ENCODE measurements around the gene CCDC169.
"Not testable (repeated sequence)": the region's sequence is repeated elsewhere in the genome, so short reads cannot be mapped to it uniquely, and the experiment has no call there.

CCDC169 gene

DNA sequence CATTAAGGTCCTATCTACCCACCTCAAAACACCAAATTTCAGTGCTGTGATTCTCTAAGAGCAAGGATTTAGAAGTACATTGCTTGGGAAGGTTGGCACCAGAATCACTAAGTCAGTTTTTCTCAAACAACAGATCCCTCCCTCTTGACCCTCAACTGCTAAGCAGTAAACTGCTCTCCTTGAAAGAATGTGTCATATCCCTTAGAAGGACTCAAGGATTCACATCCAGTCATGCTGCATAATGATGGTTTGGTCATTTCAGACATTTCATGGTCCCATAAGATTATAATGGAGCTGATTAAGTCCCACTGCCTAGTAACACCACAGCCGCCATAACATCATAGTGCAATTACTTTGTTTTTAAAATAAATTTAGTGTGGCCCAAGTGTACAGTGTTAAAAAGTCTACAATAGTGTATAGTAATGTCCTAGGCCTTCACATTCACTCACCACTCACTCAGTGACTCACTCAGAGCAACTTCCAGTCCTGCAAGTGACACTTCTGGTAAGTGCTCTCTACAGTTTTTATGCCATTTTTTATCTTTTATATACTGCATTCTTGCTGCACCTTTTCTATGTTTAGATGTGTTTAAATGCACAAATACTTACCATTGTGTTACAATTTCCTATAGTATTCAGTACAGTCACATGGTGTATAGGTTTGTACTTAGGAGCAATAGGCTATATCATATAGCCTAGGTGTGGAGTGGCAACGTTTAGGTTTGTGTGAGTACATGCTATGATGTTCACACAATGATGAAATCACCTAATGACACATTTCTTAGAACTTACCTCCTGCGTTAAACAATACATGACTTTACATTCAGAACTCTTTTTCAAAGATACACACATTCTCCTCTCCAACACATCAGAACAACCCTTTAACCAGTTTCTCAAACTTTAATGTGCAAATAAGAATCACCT is 15.7 kb upstream of the CCDC169 start:
- no peak for FAIRE-seq

DNA sequence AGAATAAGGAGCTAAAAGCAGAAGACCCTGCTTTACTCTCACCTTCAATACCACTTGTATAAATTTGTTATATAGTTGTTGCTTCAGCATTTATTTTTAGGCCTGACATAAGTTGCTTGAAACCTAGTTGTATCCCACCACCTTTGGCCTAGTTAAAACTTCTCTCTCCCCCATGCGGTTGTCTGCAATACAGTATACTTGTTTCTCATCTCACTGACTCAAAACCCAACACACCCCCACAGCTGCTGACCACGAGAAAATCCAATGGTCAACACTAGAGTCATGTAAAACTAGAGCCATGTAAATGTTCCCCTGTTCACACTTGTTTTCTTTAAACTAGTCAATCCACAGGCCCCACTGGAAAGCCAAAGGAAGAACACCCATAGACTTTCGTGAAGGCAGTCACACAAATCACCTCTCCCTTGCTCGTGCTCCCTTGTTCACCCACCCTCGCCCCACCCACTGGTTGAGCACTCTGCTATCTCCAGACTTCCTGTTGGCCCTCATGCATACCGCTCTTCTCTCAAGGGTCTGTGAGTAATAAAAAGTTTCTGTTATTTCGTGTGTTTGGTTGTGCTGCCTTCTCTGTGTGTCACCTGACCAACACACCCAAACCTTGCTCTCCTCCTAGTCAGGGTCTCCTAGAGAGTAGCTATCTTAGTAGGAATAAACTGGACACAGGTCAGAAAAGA is 12.9 kb upstream of the CCDC169 start:
- no peak for FAIRE-seq

DNA sequence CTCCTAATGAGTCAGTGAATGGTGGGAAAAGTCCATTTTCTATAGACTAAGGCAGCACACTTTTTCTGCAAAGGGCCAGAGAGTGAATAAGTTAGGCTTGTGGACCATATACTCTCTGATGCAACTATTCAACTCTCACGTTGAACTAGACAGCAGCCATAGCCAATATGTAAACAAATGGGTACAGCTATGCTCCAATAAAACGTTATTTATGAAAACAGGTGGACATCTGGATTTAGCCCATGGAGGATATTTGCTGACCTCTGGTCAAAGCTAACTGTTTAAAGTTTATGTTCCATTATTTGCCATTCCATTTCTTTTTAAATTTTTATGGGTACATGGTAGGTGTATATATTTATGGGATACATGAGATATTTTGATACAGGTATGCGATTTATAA is 4.7 kb upstream of the CCDC169 start:
- FAIRE-seq = peak; percentile 60

DNA sequence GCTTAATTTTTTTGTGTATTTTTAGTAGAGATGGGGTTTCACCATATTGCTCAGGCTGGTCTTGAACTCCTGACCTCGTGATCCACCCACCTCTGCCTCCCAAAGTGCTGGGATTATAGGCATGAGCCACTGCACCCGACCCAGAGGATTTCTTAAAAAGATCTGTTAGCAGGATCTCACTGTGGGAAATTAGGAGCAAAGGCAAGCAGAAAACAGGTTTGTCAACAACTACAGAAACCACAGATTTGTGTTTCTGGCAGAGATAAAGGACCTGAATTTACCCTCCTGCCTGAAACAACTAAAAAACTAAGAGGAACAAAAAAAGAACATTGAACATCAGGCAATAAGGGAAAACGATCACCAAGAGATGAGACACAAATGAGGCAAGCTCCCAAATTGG is 1.9 kb upstream of the CCDC169 start:
- FAIRE-seq = not testable (repeated sequence)

DNA sequence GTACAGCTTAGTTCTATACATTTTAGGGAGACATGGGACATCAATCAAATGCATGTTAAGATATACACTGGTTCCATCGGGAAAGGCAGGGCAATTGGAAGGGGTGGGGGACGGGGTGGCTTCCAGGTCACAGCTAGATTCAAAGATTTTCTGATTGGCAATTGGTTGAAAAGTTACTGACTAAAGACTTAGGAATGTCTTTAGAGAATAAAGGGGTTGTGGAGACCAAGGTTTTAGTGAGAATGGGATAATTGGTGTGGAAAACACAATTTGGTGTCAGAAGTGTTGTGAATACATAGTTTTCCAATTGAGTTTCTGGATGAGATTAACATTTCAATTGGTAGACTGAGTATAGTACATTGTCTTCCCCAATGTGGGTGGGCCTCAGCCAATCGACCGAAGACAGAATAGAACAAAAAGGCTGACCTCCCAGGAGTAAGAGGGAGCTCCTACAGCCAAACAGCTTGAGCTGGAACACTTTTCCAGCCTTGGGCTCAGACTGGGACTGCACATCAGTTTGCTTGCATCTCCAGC is 988 bp upstream of the CCDC169 start:
- FAIRE-seq = no peak

DNA sequence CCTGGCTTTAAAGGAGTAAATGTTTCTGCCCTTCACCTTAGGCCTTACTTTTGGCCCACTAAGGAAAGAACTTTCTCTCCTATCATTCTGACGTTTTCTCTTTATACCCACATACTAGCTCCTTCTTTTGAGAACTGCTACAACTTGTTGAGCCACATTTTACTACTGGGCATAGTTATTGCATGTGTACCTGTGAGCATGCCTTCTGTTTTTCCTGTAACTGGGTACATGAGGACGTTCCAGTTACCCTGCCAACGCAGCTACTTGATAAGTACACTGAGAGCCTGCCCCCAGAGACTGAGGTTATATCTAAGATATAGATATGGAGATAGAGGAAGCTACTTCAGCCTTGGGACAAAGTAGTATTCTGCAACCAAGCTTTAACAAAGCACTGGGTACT is 3.5 kb downstream of the CCDC169 start:
- no peak for FAIRE-seq

DNA sequence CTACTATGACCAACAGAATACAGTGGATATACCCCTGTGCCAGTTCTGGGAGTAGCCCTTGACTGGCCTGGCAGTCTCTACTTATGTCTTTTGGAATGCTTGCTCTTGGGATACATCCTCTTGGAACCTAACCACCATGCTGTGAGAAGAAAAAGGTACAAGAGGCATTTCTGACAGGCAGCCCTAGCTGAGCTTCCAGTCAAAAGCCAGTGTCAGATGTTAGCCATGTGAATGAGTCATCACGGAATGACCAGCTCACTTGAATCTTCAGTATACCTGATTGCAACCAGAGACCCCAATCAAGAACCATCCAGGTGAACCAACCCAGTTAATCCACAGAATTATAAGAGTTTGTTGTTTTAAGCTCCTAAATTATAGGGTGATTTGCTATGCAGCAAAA is 4.1 kb downstream of the CCDC169 start:
- no peak for FAIRE-seq

DNA sequence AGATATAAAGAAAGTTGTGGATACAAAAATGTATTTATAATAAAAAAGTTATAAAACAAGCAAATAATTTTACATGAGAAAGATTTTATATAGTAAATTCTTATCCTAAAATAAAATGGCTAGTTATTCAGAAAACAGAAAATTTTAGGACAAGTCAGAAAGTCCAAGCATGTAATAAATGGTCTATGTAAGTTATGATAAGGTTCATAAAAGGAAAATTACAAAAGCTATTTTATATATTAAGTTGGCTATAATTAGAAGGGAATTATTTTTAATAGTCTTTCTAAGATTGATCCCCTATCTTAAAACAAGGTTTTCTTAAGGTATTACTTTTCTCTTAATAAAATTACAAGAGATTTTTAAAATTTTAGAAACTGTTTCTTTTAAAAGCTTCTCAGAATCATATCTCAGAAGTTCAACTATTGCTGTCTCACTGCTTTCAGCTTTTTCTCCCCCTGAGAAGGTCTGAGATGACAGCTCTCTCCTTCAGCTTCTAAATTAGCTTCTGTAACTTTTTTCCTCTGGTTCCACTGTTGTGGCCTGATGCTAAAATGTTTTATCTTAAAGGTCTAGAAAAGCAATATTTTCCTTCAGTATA is 8.7 kb downstream of the CCDC169 start:
- FAIRE-seq = peak; percentile 83

DNA sequence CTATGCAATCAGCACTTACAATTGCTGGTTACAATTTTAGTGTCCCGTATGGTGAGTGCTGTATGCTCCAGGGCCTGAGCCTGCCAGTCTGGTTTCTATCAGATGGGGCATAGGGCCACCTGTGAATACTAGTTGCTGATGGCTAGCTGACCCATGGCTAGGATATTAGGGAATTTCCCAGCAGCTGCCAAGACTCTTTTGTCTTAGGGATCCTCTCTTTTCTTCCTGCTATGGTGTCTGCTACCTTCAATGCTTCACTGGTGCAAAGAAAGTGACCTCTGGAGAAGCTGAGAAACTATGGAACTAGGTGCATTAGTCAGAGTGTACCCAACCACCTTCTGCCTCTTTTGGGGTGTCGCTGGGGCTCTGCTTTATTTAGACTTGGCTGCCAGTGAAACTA is 11.6 kb downstream of the CCDC169 start:
- FAIRE-seq = no peak

DNA sequence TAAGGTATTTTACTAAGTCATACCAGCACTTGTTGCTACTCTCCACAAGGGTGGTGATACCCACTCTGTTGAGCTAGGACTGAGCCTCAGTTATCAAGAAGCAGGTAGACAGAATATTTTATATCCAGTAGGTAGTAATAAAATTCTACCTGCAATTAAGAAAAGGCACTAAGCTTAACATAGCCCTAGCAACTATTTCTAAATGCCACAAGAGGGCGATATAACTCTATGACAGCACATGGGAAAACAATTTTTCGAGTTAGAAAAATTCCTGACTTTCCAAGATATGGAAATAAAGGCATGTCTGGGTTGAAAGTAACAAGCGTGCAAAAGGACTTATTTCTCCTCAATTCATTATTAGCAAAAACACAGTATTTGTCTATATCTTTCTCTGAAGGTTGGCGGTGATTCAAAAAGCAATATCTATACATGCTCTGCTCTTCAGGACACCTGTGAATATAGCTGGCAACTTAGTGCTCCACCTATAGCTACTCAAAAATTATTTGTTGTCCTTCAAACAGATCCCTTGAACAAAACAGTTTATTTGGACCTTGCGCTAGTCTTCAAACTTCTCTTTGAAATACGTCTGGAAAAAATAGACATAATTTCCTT is 14.7 kb downstream of the CCDC169 start:
- peak; percentile 97 for FAIRE-seq

DNA sequence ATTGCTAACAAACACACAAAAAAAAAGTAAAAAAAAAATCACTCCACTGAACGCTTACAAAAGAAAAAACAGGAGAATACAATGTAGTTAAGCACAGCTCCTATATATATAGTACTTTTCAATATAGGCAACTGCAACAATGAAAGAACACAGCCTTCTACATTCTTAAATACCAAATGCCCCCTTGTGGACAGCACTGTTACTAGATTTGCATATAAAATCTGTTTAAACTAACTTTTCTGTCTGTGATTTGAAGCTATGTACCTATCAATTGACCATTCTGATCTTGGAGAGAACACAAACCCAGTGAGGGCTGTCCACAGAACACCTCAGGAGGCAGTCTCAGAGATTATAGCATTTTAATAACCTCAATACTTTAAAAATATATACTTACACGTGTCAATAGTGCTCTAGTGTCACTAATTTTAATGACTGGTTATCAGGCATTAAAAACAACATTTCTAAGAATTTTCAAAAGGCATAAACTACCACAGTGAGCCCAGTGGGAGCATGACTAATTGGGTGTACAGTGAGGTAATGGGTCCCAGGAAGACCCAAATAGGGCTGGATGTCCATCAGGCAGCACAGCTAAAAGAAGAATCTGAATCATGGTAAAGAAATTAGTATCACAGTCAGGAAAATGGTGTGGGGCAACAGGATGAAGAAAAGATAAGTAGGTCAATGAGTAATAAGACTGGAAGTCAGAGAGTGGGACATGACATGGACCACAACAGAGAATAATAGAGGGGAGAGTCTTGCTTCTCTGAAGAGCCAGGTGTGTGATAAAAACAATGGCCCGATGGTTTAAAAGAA is 22.2 kb downstream of the CCDC169 start:
- peak; percentile 99 for FAIRE-seq

DNA sequence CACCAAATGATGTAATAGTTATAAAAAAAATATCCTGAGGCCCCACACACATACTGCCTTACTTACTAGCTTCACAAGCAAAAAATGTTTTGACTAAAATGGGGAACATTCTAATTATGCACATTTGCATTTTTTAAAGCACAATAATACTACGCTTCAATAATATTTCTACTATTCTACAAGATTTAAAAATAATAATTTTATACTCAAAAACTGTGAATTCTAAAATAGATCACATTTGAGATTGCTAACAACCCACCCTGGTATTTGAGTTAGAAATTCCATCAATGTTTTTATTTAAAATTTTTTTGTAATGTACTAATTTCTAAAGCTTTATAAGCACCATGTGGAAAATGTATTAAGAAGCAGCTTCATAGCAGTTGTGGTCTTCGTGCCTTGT is 24.2 kb downstream of the CCDC169 start:
- no peak for FAIRE-seq

DNA sequence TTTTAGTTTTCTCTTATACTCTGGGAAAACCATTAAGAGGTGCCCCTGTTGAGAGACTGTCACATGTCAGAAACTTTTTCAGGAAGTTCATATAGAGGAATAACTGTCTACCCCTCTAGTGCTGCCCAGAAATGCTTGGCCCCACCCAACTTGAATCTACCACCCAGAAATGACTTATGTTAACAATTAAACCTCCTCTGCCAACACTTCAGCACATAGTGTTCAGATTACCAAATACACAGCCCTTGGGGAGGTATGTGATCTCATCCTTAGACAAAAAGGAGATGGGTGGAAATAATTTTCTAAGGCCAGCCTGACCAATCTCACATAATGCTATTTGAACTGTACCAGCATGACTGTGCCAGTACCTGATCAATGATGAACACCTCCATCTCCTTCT is 35.6 kb downstream of the CCDC169 start:
- FAIRE-seq = no peak

DNA sequence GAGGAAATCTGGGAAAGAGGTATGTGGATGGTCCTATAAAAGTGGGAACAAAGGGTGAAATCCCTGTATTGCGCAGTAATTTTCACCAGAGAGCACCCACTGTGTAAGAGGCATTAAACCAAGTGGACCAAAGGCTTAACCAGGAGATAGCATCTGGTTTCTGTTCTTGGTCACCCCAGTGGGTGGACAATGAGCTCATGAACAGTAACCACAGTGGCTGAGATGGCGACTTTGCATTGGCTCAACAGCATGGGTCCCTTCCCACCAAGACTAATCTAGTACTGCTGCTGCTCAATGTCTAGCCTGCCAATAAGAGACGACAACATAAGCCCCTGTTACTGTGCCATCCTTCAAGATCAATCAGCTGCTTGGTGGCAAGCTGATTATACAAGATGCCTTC is 36.6 kb downstream of the CCDC169 start:
- no peak for FAIRE-seq

DNA sequence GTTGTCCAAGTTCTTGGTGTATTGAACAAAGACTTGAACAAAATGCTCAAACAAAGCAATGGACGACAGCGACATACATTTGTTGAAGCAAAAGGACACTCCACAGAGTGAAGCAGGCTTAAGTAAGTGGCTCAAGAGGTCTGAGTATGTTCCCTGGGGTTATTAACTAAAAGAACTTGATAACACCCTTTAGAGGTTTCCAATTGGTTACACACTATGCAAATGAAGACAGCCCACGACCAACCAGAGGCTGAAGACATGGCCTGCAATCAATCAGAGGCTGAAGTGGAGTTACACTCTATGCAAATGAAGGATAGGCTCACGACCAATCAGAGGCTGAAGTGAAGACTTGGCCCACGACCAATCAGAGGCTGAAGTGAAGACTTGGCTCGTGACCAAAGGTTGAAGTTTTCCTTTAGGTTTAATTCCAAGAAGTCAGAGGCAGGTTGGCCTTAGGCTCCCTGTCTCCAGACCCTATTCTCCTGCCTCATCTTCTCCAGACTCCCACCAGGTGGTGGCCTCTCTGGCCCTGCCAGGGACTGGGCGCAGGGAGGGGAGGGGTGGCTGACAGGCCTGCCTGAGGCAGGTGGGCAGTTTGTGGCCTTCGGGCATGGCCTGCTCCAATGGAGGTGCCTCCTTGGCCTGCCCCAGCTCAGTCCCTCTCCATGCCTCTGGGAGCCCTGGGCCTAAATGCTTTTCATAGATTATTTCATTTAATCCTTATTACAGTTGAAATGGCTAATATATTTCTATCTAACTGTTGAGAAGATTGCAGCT is 38.1 kb downstream of the CCDC169 start:
- no peak for FAIRE-seq

DNA sequence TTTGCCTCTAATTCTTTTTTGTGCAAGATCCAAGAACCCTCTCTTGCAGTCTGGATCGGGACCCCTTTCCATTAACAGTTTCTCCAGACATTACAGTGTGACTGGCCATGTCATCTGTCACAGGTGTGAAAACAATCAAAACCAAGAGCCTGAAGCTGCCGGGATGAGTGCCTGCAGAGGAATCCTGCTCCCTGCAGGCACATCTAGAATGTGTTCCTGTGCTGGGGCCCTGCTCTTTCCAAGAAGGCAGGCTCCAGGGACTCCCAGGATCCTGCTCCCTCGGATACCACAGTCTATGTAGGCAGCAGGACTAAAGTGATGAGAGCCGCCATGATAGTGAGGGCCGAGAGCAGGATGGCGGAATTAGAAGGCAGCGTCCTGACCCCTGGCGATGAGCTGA is 38.8 kb downstream of the CCDC169 start:
- FAIRE-seq = no peak

DNA sequence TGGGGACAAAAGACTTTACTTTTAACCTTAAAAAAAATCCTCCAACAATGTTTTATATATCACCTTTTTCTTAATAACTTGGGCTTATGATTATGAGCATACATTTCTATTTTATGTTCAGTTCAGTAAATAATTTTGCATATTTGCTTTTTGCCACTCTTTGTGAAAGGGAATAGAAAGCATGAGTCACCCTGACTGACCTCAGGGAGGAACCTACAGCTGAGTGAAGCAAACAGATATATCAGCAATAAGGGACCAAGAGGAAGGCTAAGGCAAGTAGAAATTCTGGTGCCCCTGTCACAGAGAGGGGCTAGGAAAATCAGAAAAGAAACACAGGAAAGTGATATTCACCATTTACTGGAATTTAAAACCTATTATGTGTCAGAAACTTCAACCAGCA is 46.1 kb downstream of the CCDC169 start:
- FAIRE-seq = no peak

DNA sequence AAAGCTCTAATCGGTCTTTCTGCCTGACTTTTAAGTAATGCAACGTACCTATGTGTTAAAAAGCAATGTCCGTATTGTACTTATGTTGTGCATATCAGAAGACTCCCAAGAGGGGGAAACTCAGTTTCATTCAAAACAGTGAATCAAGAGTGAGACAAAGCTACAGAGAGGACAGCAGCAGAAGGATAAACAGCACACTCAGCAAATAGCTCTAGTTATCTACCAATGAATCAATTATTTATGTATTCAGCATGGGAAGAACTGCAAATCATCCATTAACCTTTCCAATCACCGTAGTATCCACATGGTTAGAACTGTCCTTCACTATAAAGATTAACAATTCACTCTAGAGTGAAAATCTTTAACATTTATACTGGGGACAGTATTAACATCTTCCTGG is 46.6 kb downstream of the CCDC169 start:
- no peak for FAIRE-seq

DNA sequence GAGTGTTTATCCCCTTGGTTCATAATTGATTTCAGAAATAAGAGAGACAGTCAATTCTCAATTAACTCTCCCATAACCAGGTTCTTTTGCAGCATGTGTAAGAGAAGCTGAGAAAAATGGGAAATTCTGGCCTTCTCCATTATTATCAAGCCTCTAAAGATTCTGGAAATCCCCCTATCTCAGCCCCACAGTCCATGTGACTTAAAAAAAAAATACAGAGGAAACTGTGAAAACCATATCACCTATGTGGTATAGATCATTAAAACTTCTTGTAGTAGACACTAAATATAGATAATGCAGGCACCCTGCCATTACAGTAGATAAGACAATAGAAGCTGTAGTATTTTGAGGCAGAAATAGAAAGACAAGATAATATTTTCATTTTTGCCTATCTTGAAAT is 48.9 kb downstream of the CCDC169 start:
- no peak for FAIRE-seq

DNA sequence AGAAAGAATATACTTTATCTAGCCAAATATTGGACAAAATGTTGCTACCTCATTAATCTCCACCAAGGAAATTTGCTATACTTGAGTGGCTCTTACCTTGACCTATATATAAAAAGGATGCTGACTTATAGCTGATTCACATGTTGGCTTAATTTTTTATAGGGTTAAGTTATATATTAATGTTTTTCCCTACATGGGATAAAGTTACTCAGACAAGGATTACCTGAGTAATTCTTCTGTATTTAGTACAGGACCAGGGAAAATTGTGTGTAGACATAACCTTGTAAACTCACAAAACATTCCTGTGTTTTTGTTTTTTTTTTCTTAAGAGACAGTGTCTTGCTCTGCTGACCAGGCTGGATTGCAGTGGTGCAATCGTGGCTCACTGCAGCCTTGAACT is 52.6 kb downstream of the CCDC169 start:
- no peak for FAIRE-seq

DNA sequence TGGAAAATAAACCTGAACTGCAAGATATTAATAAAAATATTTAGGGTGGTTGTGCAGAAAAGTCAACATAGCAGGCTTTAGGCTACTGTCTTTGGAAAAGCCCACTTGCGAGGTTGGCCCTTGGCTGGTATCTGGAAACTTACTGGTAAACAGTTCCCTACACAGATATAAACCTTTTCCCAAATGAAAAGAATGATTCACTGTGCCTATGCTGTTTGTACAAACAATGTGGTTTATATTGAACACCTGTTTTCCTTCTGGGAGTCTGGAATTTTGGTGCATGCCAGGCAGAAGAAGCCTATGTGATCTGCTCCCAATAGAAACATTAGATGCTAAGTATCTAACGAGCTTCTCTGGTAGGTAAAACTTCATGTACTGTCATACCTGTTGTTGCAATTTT is 53.5 kb downstream of the CCDC169 start:
- no peak for FAIRE-seq

DNA sequence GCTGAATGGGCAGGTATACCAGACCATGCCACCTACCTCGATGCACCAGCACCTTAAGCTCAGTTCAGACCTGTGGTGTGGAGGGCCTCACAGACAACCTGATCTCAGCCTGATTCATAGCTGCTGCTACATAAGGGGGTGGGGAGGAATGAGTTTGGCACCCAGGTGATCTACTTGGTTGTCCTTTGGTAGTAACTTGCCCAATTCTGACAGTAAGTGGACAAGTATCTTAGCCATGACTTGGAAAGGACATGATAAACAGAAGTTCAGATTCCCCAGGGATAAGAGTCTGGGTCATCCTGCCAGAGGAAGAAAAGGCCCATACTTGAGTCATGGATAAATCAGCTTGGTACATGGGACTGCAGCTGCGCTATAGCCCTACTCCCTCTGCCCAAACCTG is 54.9 kb downstream of the CCDC169 start:
- FAIRE-seq = no peak
